Measurements from ENCODE around the gene PSME1. TPM values are rescaled to one million over a fixed set of nuclear protein-coding genes. Genes with fewer than 3 reads are reported as not detected.

PSME1 gene
- total and polyA plus RNA-seq, 2 donors (not counting 1 experiment from before 2014, with no cell fraction given), result 177 to 266 TPM

GRCh38 chr14:24146453-24146977 is 10.5 kb downstream of the PSME1 start, which contains the start of gene PSME2:
TSS of gene PSME2 (minus strand) at chr14:24146610. CDS start at chr14:24146581, 29 bp downstream.
- H3K79me2 ChIP-seq (ENCODE audit: control insufficient read depth, insufficient read depth, low read length), result peaks cover 32% of the 10 kb centered on the region
- no peaks in the 10 kb centered on the region for H3K9me3 ChIP-seq (ENCODE audit: control insufficient read depth, insufficient read depth, low read depth, low read length)
- H3K4me2 ChIP-seq (ENCODE audit: extremely low read depth, insufficient read depth, low read length), result peak within 1 kb of the TSS; percentile 86
- H3K36me3 ChIP-seq (ENCODE audit: control insufficient read depth, insufficient read depth, low read length), result peaks cover 18% of the 10 kb centered on the region
- peak within 1 kb of the TSS; percentile 87 to 98 (median 94) for H3K4me3 ChIP-seq (replicated peaks in 1 of 4; ENCODE audit: control extremely low read depth in 1 of 4, insufficient read depth in 1 of 4, low read depth in 3 of 4, low read length in 4 of 4)
- TF ChIP-seq, protein P1, sequence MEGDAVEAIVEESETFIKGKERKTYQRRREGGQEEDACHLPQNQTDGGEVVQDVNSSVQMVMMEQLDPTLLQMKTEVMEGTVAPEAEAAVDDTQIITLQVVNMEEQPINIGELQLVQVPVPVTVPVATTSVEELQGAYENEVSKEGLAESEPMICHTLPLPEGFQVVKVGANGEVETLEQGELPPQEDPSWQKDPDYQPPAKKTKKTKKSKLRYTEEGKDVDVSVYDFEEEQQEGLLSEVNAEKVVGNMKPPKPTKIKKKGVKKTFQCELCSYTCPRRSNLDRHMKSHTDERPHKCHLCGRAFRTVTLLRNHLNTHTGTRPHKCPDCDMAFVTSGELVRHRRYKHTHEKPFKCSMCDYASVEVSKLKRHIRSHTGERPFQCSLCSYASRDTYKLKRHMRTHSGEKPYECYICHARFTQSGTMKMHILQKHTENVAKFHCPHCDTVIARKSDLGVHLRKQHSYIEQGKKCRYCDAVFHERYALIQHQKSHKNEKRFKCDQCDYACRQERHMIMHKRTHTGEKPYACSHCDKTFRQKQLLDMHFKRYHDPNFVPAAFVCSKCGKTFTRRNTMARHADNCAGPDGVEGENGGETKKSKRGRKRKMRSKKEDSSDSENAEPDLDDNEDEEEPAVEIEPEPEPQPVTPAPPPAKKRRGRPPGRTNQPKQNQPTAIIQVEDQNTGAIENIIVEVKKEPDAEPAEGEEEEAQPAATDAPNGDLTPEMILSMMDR (conservative IDR thresholded peaks at IDR 0.05 in 1 of 2, IDR thresholded peaks at IDR 0.05 in 1 of 2; ENCODE audit: low read depth in 1 of 2, low read length in 2 of 2), result no peak
- TF ChIP-seq EZH2 (IDR thresholded peaks at IDR 0.05; ENCODE audit: low read length, missing control alignments), result no peak
- H3K27me3 ChIP-seq (ENCODE audit: control insufficient read depth, insufficient read depth, low read length), result no peaks in the 10 kb centered on the region
- peak; percentile 96 to 98 for DNase-seq (ENCODE audit: low read depth in 2 of 2)
- peak within 1 kb of the TSS; percentile 76 for H3K9ac ChIP-seq (ENCODE audit: insufficient read depth, low read length)
- H2AFZ ChIP-seq (ENCODE audit: low read length), result peak within 1 kb of the TSS; percentile 76
- peak within 1 kb of the TSS; percentile 79 for H3K27ac ChIP-seq (ENCODE audit: insufficient read depth, low read length)
- H3K4me1 ChIP-seq (ENCODE audit: control insufficient read depth, extremely low read depth, insufficient read depth, low read length), result peaks cover 10% of the 10 kb centered on the region
- no peaks in the 10 kb centered on the region for H4K20me1 ChIP-seq (ENCODE audit: control insufficient read depth, extremely low read depth, insufficient read depth, low read length)

DNA sequence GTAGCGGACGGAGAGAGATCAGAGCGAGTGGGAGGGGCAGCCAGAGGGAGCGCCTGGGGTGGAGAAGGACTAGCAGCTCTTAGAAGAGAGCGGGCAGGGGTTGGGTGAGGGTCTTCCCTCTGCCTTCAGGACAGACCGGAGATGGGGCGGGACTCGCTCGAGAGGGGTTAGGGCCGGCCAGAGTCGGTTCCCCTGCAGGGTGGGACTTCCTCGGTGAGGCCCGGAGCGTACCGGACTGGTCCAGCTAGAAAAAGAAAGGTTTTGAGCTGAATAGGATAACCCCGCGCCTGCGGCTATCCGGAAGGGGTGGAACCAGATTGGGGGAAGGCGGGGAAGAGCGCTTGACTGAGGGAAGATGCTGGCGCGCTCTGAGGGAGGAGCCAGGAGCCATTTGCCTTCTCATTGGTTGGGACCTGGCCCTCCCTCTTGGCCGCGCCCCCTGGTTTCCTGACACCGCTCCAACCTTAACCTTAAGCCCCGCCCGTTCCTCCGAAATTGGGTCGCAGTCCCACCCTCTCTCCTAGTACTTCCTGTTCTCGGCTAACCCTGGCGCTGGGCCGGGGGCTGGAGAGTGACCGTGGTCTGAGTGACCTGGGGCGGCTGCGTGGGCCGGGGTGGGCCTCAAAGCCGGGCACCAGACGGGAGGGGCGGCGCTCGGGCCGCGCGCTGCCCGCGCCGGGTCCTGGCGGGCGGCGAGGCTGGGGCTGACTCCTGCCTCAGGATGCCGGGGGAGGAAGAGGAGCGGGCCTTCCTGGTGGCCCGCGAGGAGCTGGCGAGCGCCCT is 11.2 kb downstream of the PSME1 start, which contains the start of gene RNF31:
TSS of gene RNF31 (plus strand) at position 521 of the 783 bp plus-strand sequence. CDS start at position 722, 201 bp downstream.
- TF ChIP-seq, protein P1 (conservative IDR thresholded peaks at IDR 0.05 in 1 of 2, IDR thresholded peaks at IDR 0.05 in 1 of 2; ENCODE audit: low read depth in 1 of 2, low read length in 2 of 2), result no peak
- TF ChIP-seq EZH2 (IDR thresholded peaks at IDR 0.05; ENCODE audit: low read length, missing control alignments), result no peak
- Histone ChIP-seq H3K4me3 (replicated peaks in 1 of 4; ENCODE audit: control extremely low read depth in 1 of 4, insufficient read depth in 1 of 4, low read depth in 3 of 4, low read length in 4 of 4) (peak within 1 kb of the TSS; percentile 87 to 98 (median 94)), H3K36me3 (ENCODE audit: control insufficient read depth, insufficient read depth, low read length) (peaks cover 23% of the 10 kb centered on the region), H3K9me3 (ENCODE audit: control insufficient read depth, insufficient read depth, low read depth, low read length) (no peaks in the 10 kb centered on the region), H3K4me2 (ENCODE audit: extremely low read depth, insufficient read depth, low read length) (peak within 1 kb of the TSS; percentile 87), H3K79me2 (ENCODE audit: control insufficient read depth, insufficient read depth, low read length) (peaks cover 32% of the 10 kb centered on the region), H2AFZ (ENCODE audit: low read length) (peak within 1 kb of the TSS; percentile 76), H3K9ac (ENCODE audit: insufficient read depth, low read length) (peak within 1 kb of the TSS; percentile 76), H3K27me3 (ENCODE audit: control insufficient read depth, insufficient read depth, low read length) (no peaks in the 10 kb centered on the region), H4K20me1 (ENCODE audit: control insufficient read depth, extremely low read depth, insufficient read depth, low read length) (no peaks in the 10 kb centered on the region), H3K27ac (ENCODE audit: insufficient read depth, low read length) (peak within 1 kb of the TSS; percentile 79), H3K4me1 (ENCODE audit: control insufficient read depth, extremely low read depth, insufficient read depth, low read length) (peaks cover 8% of the 10 kb centered on the region)
- peak; percentile 98 to 99 for DNase-seq (ENCODE audit: low read depth in 2 of 2)

DNA sequence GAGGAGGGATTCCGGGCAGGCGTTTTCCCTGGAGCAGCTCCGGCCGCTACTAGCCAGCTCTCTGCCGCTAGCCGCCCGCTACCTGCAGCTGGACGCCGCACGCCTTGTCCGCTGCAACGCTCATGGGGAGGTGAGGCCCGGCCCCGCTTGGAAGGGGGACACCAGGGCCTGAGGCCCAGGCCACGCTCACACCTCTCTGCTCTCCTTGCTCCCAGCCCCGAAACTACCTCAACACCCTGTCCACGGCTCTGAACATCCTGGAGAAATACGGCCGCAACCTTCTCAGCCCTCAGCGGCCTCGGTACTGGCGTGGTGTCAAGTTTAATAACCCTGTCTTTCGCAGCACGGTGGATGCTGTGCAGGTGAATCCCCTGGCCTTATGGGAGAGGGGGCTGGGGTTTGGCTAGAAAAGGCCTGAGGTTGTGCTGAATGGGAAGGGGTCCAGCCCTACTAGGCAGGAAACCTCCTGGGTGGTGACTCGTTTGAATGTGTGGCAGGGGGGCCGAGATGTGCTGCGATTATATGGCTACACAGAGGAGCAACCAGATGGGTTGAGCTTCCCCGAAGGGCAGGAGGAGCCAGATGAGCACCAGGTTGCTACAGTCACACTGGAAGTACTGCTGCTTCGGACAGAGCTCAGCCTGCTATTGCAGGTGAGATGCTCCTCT is 11.9 kb downstream of the PSME1 start:
- Histone ChIP-seq H3K4me1 (ENCODE audit: control insufficient read depth, extremely low read depth, insufficient read depth, low read length) (peaks cover 8% of the 10 kb centered on the region), H3K9ac (ENCODE audit: insufficient read depth, low read length) (peak overlapping the region; percentile 76), H3K27ac (ENCODE audit: insufficient read depth, low read length) (peak overlapping the region; percentile 70), H2AFZ (ENCODE audit: low read length) (peak overlapping the region; percentile 48), H3K27me3 (ENCODE audit: control insufficient read depth, insufficient read depth, low read length) (no peaks in the 10 kb centered on the region), H3K4me3 (replicated peaks in 1 of 4; ENCODE audit: control extremely low read depth in 1 of 4, insufficient read depth in 1 of 4, low read depth in 3 of 4, low read length in 4 of 4) (peak overlapping the region; percentile 86 to 98 (median 88)), H3K9me3 (ENCODE audit: control insufficient read depth, insufficient read depth, low read depth, low read length) (no peaks in the 10 kb centered on the region), H3K4me2 (ENCODE audit: extremely low read depth, insufficient read depth, low read length) (peak overlapping the region; percentile 87), H3K36me3 (ENCODE audit: control insufficient read depth, insufficient read depth, low read length) (peaks cover 23% of the 10 kb centered on the region), H3K79me2 (ENCODE audit: control insufficient read depth, insufficient read depth, low read length) (peaks cover 32% of the 10 kb centered on the region), H4K20me1 (ENCODE audit: control insufficient read depth, extremely low read depth, insufficient read depth, low read length) (no peaks in the 10 kb centered on the region)
- TF ChIP-seq, protein P1 (conservative IDR thresholded peaks at IDR 0.05 in 1 of 2, IDR thresholded peaks at IDR 0.05 in 1 of 2; ENCODE audit: low read depth in 1 of 2, low read length in 2 of 2), result no peak
- TF ChIP-seq EZH2 (IDR thresholded peaks at IDR 0.05; ENCODE audit: low read length, missing control alignments), result no peak
- no peak for DNase-seq (ENCODE audit: low read depth in 2 of 2)

Measured in fibroblast of lung (primary cell).